ENCODE data around the gene ZNF320.

- TF ChIP-seq CTCF (conservative IDR thresholded peaks at IDR 0.05) (no peak), EZH2 (IDR thresholded peaks at IDR 0.05; ENCODE audit: low read depth) (no peak)
Observed at GRCh38 chr19:52889931-52890330, 7.5 kb downstream of the ZNF320 start.
